AG10803 (cell line): Measurements from ENCODE around the gene SYT5.
A peak's percentile ranks its signal among the peaks of the same experiment; 100 is the strongest.

Source experiments
- DNase-seq: peaks from one replicate; pipeline ENCODE4 v3.0.0; 2010; ENCODE audit warnings: low read depth
- H3K4me3 ChIP-seq: 2 replicates; pipeline ENCODE4 v1.5.1; 2011; ENCODE audit warnings: mild to moderate bottlenecking, low read length, control low read depth
- CTCF ChIP-seq: conservative IDR thresholded peaks from 2 replicates; pipeline ENCODE4 v1.5.1; 2011; ENCODE audit warnings: mild to moderate bottlenecking, low read length, control low read depth, inconsistent platforms

Gene SYT5

GRCh38 chr19:55147545-55148251 lies 32.4 kb downstream of the SYT5 start:
- TF ChIP-seq CTCF = no peak
- no peak overlapping the region for H3K4me3 ChIP-seq
- DNase-seq = no peak

- no peak for TF ChIP-seq CTCF
- H3K4me3 ChIP-seq = no peak overlapping the region
- no peak for DNase-seq
Observed at GRCh38 chr19:55146705-55147273, 33.3 kb downstream of the SYT5 start.

- no peak overlapping the region for H3K4me3 ChIP-seq
- DNase-seq = no peak
- peak; percentile 53 for TF ChIP-seq CTCF
Observed at GRCh38 chr19:55146078-55146704, 33.9 kb downstream of the SYT5 start.

- DNase-seq = no peak
- H3K4me3 ChIP-seq = no peak overlapping the region
- no peak for TF ChIP-seq CTCF
Observed at GRCh38 chr19:55145232-55145631, 34.9 kb downstream of the SYT5 start.

- DNase-seq = no peak
- H3K4me3 ChIP-seq = no peak overlapping the region
- no peak for TF ChIP-seq CTCF
Observed at GRCh38 chr19:55141696-55142095, 38.4 kb downstream of the SYT5 start.

GRCh38 chr19:55137915-55138314 lies 42.2 kb downstream of the SYT5 start:
- TF ChIP-seq CTCF = no peak

More at GRCh38 chr19:55137915-55138314, 42.2 kb downstream of the SYT5 start:
- no peak overlapping the region for H3K4me3 ChIP-seq
- DNase-seq = no peak
